CD4-positive, alpha-beta T cell treated with Interferon gamma for 1 hour (primary cell): ENCODE data around the gene NRXN2.
"Not testable (repeated sequence)": the region's sequence is repeated elsewhere in the genome, so short reads cannot be mapped to it uniquely, and the experiment has no call there.

ENCODE experiments used
- DNase-seq: peaks from one replicate; pipeline ENCODE4 v3.0.0-alpha.2; 2020

The NRXN2 gene

GRCh38 chr11:64601605-64602465 is 121.2 kb downstream of the NRXN2 start:
- no peak for DNase-seq

GRCh38 chr11:64600281-64600992 is 122.6 kb downstream of the NRXN2 start:
- DNase-seq, result no peak

- no peak for DNase-seq
Measured at GRCh38 chr11:64599698-64600211, 123.2 kb downstream of the NRXN2 start.

GRCh38 chr11:64598797-64599697 is 124.0 kb downstream of the NRXN2 start:
- no peak for DNase-seq

- DNase-seq, result no peak
Measured at GRCh38 chr11:64598106-64598796, 124.7 kb downstream of the NRXN2 start.

GRCh38 chr11:64597671-64598101 is 125.3 kb downstream of the NRXN2 start:
- no peak for DNase-seq

GRCh38 chr11:64595922-64596321 is 127.1 kb downstream of the NRXN2 start:
- not testable (repeated sequence) for DNase-seq

- no peak for DNase-seq
Measured at GRCh38 chr11:64594159-64594939, 128.6 kb downstream of the NRXN2 start.

- DNase-seq, result no peak
Measured at GRCh38 chr11:64593156-64594105, 129.6 kb downstream of the NRXN2 start.

- DNase-seq, result no peak
Measured at GRCh38 chr11:64592656-64593055, 130.3 kb downstream of the NRXN2 start.

GRCh38 chr11:64592234-64592615 is 130.8 kb downstream of the NRXN2 start:
- no peak for DNase-seq

- DNase-seq, result no peak
Measured at GRCh38 chr11:64591257-64592233, 131.5 kb downstream of the NRXN2 start.

- DNase-seq, result no peak
Measured at GRCh38 chr11:64590763-64591221, 132.2 kb downstream of the NRXN2 start, which contains the start of gene SLC22A12. SLC22A12 (plus strand) TSS chr11:64591220; CDS start chr11:64591557, 337 bp downstream.

- DNase-seq, result no peak
Measured at GRCh38 chr11:64588701-64589100, 134.3 kb downstream of the NRXN2 start.

- no peak for DNase-seq
Measured at GRCh38 chr11:64586366-64586765, 136.6 kb downstream of the NRXN2 start.

GRCh38 chr11:64585150-64585549 is 137.8 kb downstream of the NRXN2 start:
- no peak for DNase-seq

GRCh38 chr11:64583296-64584262 is 139.4 kb downstream of the NRXN2 start:
- DNase-seq, result no peak
